Panc1 (cell line): ENCODE data around the gene TRA2A. TPM values are rescaled to one million over a fixed set of nuclear protein-coding genes. Genes with fewer than 3 reads are reported as not detected.

Experiments used
- ATAC-seq: fragments of 200-7000 bp; cut with Tn5 transposase; 2 replicates; pipeline ENCODE4 v1.9.1; 2020; ENCODE audit warnings: mild to moderate bottlenecking, moderate library complexity
- BruUV-seq: library from RNA; stranded (reverse); fragments of 400-500 nt; replicated peaks from 2 replicates; lab custom pipeline; 2021; lab: Mats Ljungman, UMichigan
- CTCF ChIA-PET: fragments of 300-600 bp; sonication (Branson Sonifier 250); formaldehyde crosslinking; loops from one replicate; lab custom pipeline; 2022; ENCODE audit warnings: antibody characterized with exemption; lab: Charles Lee
- POLR2A ChIA-PET: fragments of 300-600 bp; sonication (Branson Sonifier 250); formaldehyde crosslinking; loops from one replicate; lab custom pipeline; 2022; ENCODE audit warnings: antibody characterized with exemption; lab: Charles Lee
- DNase-seq: peaks from one replicate; pipeline ENCODE4 v3.0.0-alpha.2; 2010; ENCODE audit warnings: low read depth, low spot score
- H3K27ac ChIP-seq: 2 replicates; pipeline ENCODE4 v1.5.1; 2011; ENCODE audit warnings: mild to moderate bottlenecking, low read length, inconsistent platforms
- H3K27me3 ChIP-seq: fragments of 200-500 bp; sonication (Bioruptor generic); 2 replicates; pipeline ENCODE4 v1.6.0; 2014; ENCODE audit warnings: low read length, inconsistent platforms; ENCODE audit not compliant: control insufficient read depth, insufficient read depth
- H3K36me3 ChIP-seq: fragments of 200-500 bp; sonication (Bioruptor generic); 2 replicates; pipeline ENCODE4 v1.5.1; 2014; ENCODE audit warnings: inconsistent platforms, mild to moderate bottlenecking, low read length, moderate library complexity; ENCODE audit not compliant: control insufficient read depth, insufficient read depth
- H3K4me1 ChIP-seq: 2 replicates; pipeline ENCODE4 v1.5.1; 2011; ENCODE audit warnings: inconsistent platforms, mild to moderate bottlenecking, low read length, moderate library complexity; ENCODE audit not compliant: control insufficient read depth, insufficient read depth
- H3K4me3 ChIP-seq, 2 experiments: 2 replicates each; pipeline ENCODE4 v1.5.1; 2011 to 2012; ENCODE audit warnings: low read depth in 2 of 2, low read length in 2 of 2, mild to moderate bottlenecking in 2 of 2, inconsistent platforms in 1 of 2, moderate library complexity in 1 of 2
- H3K9me3 ChIP-seq: fragments of 200-500 bp; sonication (Bioruptor generic); 2 replicates; pipeline ENCODE4 v1.5.1; 2014; ENCODE audit warnings: low read depth, mild to moderate bottlenecking, inconsistent platforms, low read length, moderate library complexity; ENCODE audit not compliant: control insufficient read depth, insufficient read depth
- CTCF ChIP-seq: fragments of 450-650 bp; IDR thresholded peaks from 2 replicates; pipeline ENCODE4 v1.5.1; 2017; ENCODE audit warnings: mild to moderate bottlenecking
- POLR2AphosphoS5 ChIP-seq: IDR thresholded peaks from 2 replicates; pipeline ENCODE4 v1.6.1; 2012; ENCODE audit warnings: mild to moderate bottlenecking, low read depth, low read length, moderate library complexity
- REST ChIP-seq, 2 experiments: IDR thresholded peaks; 2 replicates each; pipeline ENCODE4 v1.6.1; 2011 to 2012; ENCODE audit warnings: low read depth in 2 of 2, control low read depth in 1 of 2, low read length in 1 of 2, mild to moderate bottlenecking in 1 of 2, moderate library complexity in 1 of 2; ENCODE audit not compliant: insufficient read depth in 1 of 2
- SIN3A ChIP-seq: IDR thresholded peaks from 2 replicates; pipeline ENCODE4 v1.6.1; 2012; ENCODE audit warnings: low read depth, mild to moderate bottlenecking, low read length, moderate library complexity, borderline replicate concordance; ENCODE audit not compliant: insufficient read depth
- TCF7L2 ChIP-seq: IDR thresholded peaks from 2 replicates; pipeline ENCODE4 v1.6.1; 2011; ENCODE audit warnings: mild to moderate bottlenecking, low read depth, low read length, inconsistent platforms
- in situ Hi-C: cut with HindIII; loops from 2 replicates; pipeline ENCODE4 v1.10.0; 2016; ENCODE audit warnings: low sequenced_read_pairs, low pct_unique_long_range_greater_than_20kb
- intact Hi-C: fragments of 100-400 bp; cut with micrococcal nuclease; formaldehyde crosslinking; loops from one replicate; pipeline ENCODE4 v1.10.0; 2022; ENCODE audit not compliant: unreplicated experiment
- total RNA-seq: library from RNA; stranded (reverse); gene quantifications from one replicate; pipeline ENCODE4 v1.2.1, GENCODE V29; 2021; ENCODE audit not compliant: unreplicated experiment

The TRA2A gene
- total RNA-seq, 1 experiment from 2014 or later = 106 TPM

- POLR2A ChIA-PET = no interaction called here
- no peak overlapping the region; the same call in 1 of the 2 replicates for H3K27ac ChIP-seq
- in situ Hi-C loops = no loop called here
Observed at GRCh38 chr7:23477962-23478866, 53.6 kb downstream of the TRA2A start.

GRCh38 chr7:23477157-23477499 lies 54.7 kb downstream of the TRA2A start:
- ATAC-seq = no peak
- Histone ChIP-seq H3K36me3 (no peaks in the 10 kb centered on the region), H3K27ac (peak overlapping the region; percentile 100; the same call in 1 of the 2 replicates), H3K27me3 (no peaks in the 10 kb centered on the region), H3K4me3 (no peak overlapping the region), H3K9me3 (no peaks in the 10 kb centered on the region), H3K4me1 (peaks cover 25% of the 10 kb centered on the region)
- in situ Hi-C loops = no loop called here
- ChIA-PET POLR2A (no interaction called here), CTCF (no interaction called here)
- DNase-seq = no peak
- BruUV-seq = no TSS peak
- intact Hi-C loops = loop anchor here (10.0 kb wide), 1 partner anchor 202 kb away; no protein-coding TSS in a partner anchor
- TF ChIP-seq CTCF (no peak), POLR2AphosphoS5 (no peak), SIN3A (no peak), REST (IDR thresholded peaks at IDR 0.05; ENCODE audit: insufficient read depth in 1 of 2, low read depth in 2 of 2, low read length in 1 of 2) (no peak)

More at GRCh38 chr7:23477962-23478866, 53.6 kb downstream of the TRA2A start:
- TF ChIP-seq CTCF (no peak), SIN3A (no peak), REST (IDR thresholded peaks at IDR 0.05; ENCODE audit: insufficient read depth in 1 of 2, low read depth in 2 of 2, low read length in 1 of 2) (no peak), POLR2AphosphoS5 (no peak), TCF7L2 (no peak)
- ATAC-seq = no peak
- intact Hi-C loops = loop anchor here (10.0 kb wide), 1 partner anchor 203 kb away; no protein-coding TSS in a partner anchor
- Histone ChIP-seq H3K36me3 (no peaks in the 10 kb centered on the region), H3K4me3 (no peak overlapping the region), H3K4me1 (peaks cover 17% of the 10 kb centered on the region), H3K9me3 (no peaks in the 10 kb centered on the region), H3K27me3 (no peaks in the 10 kb centered on the region)
- no peak for DNase-seq
- CTCF ChIA-PET = no interaction called here
- no TSS peak for BruUV-seq
